T1000 (cell line): ENCODE data around the gene PDCD1.

Experiments
- DNase-seq: peaks from one replicate; lab custom pipeline; 2025; ENCODE audit warnings: mixed read lengths; lab: John Stamatoyannopoulos, UW

PDCD1 gene

DNA sequence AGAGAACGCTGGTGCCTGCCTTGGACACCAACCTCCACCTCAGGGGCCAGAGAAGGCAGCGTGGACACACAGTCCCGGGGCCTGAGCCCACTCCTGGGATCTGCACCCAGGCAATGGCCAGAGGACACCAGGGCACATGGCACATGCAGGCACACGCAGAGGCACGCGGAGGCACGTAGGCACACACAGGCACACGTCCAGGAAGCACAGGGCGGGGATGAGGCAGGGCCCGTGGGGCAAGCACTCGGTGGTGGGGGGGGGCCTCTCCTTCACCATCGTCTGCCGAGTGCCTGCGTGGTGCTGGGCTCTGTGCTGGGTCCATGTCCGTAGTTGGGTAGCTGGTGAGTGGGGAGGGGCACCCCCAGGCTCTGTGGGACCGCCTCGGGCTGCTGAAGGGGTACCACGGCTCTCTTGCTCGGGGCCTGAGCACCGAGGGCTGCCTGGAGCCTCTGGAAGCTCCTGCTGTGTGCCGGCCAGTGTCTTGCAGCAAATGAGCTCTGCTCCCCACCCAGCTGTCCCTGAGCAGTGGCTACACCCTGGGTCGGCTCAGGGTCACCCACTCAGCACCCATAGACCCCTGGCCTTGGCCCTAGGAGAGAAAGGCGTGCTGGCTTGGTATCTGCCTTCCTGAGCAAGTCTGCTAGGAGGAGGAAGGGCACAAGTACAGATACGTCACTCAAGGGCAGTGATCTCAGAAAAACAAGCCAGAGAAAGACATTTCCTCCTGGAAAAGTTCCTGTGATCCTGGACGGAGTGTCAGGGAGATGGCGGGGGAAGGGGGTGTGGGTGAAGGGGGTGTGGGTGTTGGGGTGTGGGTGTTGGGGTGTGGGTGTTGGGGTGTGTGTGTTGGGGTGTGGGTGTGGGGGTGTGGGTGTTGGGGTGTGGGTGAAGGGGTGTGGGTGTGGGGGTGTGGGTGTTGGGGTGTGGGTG, 37.3 kb upstream of the PDCD1 start:
- DNase-seq = no peak

DNA sequence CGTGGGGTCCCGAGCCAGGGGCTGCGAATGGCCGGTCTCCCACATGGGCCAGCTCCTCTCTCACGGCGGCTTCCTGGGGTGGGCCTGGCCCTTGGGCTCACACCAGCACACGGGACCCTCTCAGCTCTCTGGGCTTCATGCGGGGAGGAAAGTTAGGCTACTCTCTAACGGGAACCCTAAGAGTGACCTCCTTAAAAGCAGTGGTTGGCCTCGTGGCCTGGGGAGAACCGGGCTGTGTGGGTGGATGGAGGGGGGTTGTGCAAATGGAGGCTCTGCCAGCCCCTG, 36.7 kb upstream of the PDCD1 start:
- DNase-seq = no peak

DNA sequence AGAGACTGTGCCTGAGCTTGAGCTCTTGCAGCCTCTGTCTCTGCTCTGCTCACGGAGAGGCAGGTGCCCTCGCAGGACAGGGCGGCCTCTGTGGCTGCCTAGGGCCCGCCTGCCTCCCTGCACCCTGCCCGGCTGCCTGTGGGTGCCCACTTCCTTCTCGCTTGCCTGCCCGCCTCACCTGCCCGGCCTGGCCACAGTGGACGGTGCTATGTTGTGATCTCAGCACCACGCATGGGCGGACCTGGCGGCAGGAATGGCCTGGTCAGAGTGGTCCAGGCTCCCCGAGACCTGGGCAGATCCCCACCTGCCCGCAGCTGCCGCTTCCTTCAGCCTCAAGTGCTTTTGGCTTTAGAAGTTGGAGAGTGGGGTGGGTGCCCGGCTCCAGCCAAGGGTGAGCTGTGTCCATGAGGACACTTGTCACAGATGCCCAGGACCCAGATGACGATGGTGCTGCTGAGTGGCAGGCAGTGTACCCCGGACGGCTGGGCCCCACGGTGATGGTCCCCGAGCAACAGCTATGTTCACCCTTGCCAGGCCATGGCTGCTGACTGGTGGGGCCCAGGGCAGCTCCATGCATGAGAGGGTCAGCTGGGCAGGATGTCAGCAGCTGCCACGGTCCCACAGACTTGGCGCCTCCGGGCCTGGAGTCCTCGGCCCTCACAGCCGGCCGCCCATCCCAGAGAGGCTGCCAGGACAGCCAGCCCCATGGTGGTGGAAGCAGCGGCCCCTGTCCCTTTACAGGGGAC, 36.2 kb upstream of the PDCD1 start:
- DNase-seq = no peak

DNA sequence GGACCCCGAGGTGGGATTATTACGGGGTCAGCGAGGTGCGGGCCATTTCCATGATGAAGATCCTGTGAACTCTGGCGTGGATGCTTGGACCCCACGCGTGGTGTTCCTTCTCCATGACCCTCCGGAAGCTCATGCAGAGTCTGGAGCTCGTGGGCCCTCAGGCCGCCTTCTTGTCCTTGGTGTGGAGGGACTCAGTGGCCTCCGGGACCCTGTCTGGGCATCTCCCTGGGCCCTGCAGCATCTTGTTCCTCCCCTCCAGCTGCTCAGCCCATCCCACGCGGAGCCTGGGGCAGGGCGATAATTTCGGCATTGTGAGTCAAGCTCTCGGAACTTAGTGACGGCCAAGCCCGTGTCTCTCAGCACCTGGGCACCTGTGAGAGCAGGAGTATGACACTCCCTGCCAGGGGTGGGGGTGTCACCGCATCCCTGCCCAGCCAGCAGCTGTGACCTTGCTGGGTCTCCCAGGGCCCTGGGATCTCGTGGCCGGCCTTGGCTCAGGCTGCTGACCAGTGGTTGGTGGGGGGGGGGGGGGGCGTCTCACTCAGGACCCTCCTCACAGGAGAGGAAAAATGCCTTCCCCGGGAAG, 35.5 kb upstream of the PDCD1 start:
- DNase-seq = no peak

DNA sequence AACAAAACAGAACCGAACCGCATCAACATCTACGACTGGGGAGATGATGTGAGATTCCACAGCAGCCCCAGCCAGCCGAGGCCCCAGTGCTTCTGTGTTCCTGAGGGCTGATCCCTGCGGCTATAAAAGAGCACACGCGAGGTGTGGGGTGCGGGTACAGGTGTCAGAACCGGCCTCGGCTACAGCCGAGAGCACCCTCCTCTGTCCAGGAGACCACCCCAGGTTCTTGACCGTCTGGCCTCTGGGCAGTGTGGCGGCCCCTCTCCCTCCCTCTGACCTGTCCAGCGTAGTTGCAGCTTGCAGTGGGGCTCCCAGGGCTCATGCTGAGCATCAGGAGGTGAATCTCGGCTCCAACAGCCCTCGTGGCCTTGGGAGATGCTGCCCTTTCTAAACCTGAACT, 34.6 kb upstream of the PDCD1 start:
- DNase-seq = no peak

DNA sequence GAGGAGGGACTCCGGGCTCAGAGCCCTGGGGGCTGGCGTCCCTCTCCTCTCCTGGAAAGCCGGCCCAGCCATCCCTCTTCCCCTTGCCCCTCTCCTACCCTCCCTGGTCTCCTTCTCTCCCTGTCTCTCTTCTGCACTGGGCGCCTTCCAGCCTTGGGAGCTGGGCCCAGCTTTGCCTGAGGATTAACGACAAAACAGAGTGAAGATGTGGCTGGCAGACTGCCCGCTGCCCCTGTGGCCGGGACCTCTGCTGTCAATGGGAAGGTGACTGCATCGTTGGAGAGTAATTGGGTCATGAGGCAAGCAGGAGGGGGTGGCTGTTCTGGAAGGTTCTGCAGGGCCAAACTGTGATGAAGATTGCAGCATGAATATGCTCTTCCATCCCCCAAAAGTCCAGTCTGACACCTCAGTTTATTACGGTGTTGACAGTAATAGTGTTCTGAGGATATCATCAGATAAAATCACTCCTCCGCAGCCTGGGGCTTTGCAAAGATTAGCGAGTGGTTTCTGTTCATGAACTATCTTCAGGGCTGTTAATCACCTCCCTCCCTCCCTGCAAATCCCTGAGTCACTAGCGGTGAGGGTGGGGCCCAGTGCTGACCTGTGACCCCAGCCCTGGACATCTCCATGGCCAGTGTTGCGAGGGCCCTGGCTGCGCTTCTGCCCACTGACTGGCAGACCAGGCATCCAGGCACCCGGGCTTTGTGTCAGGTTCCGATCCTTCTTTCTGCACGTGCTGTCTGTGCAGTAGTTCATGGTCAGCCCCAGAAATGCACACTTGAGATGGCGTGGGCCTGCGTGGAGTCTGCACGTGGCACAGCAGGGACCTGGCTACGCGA, 33.8 kb upstream of the PDCD1 start:
- DNase-seq = no peak

DNA sequence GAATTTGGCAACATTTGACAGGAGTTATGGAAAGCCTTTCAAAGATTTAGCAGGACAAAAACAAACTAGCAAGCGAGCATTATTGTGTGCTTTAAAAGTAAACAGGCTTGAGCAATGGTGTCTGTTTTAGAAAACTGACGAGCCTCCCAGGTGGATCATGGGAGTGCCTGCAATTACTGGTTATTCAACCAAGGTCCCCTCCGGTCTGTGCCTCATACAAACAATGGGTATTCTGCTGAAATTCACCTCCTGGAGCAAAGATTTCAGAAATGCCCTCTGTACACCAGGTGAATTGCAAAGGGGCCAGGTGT, 33.2 kb upstream of the PDCD1 start:
- DNase-seq = no peak

DNA sequence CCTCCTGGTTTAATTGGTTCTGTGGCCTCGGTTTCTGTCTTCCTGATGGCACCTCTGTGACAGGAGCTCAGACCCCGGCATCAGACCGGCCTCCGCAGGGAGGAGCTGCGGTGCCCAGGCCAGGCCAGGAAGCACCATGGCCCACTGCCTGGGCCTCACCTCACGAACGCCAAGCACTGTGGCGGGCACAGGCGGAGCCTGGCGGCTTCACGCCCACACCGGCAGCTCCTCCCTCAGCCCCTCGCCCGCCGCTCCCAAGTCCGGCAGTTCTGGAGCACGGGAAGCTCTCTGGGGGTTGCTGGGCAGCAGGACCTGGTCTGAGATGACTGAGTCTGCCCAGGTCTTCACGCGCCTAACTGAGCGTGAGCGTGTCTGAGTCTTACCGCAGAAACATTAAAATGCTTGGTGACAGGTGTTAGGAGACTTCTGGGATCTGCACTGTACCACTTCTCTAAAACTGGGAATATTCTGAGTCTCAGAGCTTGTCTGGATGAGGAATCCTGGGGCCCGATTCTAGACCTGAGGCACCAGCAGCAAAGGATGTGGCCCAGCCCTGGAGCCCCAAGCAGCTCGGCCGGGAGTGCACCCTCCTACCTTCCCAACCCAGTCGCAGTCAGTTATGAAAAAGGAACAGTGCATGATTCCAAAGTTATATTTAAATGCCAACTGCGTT, 32.8 kb upstream of the PDCD1 start:
- DNase-seq = no peak

DNA sequence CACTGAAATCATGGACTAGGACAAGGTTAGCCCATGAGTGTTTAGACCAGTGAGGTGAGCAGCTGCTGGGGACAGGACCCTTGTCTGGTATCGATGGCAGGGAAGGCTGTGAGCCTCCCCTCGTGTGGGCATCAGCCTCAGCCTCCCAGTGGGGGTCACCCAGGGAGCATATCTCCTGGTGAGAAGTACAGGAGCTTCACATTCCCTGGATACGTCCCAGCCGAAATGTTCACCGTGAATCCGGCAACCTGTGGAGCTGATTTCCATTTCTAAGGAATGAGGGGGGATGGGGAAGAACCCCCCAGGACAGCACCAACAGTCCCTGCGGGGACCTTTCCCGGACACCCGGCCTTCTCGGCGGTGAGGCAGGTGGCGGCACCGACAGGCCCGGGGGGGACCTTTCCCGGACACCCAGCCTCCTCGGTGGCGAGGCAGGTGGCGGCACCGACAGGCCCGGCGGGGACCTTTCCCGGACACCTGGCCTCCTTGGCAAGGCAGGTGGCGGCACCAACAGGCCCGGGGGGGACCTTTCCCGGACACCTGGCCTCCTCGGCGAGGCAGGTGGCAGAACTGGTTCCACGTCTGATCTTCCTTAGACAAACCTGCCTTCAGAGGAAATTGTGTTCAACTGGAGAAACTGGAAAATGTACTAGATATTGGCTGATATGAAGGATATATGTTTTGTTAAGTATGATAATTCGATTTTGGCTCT, 32.0 kb upstream of the PDCD1 start:
- DNase-seq = no peak

DNA sequence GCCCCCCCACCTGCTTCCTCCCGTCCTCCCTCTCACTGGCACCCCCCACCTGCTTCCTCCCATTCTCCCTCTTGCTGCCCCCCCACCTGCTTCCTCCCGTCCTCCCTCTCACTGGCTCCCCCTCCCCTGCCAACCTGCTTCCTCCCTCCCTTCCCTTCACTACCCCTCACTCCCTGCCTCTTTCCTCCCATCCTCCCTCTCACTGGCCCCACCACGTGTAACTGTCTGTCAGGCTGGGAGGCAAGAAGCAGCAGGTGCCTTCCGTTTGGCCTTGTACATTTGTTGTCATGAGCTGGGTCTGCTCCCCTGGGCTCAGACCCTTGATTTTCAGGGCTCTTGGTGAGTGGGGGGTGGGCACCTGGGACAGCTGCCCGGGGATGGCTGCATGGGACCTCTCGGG, 29.9 kb upstream of the PDCD1 start:
- no peak for DNase-seq

DNA sequence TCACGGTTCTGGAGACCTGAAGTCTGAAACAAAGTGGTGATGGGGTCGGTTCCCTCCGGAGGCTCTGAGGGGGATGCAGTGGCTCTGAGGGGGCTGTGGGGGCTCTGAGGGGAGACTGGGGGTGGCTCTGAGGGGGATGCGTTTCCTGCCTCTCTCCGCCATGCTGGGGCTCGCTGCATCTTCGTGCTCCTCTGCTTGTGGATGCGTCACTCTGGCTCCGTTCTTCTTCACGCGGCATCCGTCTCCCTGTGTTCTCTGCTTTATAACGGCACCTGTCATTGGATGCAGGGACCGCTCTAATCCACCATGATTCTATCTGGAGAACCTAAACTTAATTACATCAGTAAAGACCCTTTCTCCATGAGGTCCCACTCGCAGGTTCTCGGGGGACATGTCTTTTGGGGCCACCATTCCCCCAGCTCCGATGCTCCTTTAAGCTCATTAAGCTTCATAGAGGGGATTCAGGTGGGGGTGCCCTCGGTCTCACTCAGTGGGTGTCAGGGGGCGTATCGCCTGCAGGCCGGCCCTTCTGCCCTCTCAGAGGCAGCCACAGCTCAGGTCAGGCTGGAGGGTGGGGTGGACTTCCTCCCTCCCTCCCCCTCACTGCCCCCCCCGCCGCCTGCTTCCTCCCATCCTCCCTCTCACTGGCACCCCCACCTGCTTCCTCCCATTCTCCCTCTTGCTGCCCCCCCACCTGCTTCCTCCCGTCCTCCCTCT, 29.3 kb upstream of the PDCD1 start:
- DNase-seq = no peak

DNA sequence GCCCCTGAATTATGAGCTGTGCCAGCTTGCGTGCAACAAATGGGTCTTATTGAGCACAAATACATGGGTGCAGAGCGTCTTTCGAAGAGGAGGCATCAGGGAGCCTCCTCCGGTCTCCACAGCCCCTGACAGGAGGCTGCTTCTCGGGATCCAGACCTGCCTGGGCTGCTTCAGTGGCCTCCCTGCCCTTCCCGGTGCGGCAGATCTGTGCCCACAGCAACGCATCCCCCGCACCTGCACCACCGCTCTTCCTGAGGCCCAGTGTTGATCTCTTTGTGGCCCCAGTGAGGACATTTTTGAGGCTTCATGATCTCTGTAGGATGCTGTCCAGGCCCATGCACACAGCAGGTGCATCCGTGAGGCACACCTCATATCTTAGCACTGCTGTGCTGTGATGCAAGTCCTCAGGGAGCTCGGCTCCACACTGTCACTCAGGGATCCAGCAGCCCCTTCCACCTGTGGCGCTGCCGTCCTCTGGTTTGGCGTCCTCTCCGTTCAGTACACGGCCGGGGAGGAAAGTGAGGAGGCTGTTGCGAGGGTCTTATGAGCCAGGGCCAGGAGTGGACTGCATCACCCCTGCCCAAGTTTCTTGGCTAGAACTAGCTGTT, 28.2 kb upstream of the PDCD1 start:
- no peak for DNase-seq

DNA sequence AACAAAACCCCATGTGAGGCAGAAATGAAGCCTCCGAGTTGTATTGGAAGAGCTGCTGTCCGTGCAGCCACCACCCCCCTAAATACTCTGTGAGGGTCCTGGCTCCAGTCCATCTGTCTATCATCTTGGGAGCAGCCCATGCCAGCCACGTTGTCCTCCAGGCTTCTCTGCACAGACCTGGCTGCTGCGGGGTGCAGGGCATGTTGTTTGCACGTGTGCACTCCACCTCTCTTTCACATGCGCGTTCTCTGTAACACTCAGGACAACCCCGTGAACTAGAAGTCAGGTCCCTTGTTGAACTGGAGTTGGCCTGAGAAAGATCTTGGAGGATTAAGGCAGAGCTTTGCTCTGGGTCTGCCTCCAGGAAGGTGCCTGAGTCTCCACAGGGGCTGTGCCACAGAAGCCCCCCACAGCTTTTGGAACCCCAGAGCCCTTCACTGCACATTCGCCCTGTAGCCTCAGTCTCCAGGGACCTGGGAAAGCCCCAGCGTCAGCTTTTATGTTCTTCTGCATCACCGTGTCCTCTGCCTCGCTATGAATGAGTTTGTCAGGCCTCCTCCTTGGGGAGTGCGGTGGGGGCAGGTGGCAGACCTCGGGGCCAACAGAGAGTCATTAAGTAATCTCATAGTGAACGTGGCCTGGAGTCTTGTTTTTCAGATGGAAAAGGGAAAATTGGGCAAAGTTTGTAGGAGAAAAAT, 27.4 kb upstream of the PDCD1 start:
- DNase-seq = no peak

DNA sequence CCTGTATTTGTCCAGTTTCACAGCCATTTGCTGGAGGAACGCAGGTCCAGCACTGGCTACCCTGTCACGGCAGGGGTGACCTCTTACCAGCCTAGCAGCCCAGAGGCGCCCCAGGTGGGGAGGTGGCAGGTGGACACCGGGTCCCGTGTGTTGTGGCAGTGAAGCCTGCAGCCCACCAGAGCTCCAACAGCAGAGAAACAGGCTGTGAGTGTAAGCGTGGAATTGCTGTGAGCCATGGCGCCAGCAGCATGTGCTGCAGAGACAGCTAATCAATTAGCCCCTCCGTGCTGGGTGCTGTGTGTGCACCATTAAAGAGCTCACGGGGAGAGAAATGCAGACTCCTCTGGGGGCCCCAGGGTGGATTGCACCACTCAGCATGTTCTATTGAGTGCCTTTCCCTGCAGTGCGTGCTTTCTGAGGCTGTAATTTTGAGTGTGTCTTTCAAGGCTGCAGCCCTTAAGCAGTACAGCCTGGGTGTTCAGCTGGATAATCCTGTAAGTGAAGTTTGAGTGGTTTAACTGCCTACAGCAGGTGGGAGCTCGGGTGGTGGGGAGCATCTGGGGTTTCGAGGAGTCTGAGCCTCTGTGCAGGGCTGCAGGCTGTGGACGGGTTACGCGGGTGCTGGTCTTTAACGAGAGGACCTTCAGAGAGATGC, 26.7 kb upstream of the PDCD1 start:
- no peak for DNase-seq

DNA sequence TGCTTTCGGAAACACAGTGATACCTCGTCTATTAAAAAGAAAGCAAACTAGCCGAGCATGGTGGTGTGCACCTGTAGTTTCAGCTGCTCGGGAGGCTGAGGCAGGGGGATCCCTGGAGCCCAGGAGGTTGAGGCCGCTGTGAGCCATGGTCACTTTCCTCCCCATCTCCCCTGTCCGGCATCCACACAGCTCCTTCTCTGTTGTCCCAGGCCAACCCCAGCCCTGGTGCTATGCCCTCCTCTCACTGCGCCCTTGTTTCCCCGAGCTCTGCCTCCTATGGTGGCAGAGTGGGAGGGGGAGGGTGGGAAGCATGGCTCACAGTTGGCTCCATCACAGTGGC, 26.2 kb upstream of the PDCD1 start:
- DNase-seq = no peak

DNA sequence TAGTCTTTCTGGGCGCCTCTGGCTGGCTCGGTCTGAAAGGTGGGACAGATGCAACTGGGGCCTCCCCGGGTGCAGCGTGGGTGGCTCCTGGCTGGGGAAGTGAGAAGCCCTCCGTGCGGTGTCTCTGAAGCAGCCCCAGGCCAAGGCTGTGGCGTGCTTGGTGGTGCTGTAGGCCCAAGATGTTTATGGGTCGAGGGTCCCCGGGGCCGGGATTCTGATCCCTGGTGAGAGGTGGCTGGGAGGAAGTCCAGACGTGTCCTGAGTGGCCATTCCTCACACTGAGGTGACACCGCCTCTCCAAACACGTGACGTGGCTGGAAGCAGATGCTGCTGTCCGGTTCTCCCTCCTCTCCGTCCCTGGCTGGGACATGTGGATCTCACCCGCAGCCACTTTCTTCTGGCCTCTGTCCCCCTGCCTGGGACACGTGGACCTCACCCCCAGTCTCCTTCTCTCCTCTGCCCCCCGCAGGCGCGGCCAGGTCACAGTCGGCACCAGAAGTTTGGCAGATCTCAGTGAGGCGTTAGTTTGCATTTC, 23.5 kb upstream of the PDCD1 start:
- no peak for DNase-seq

DNA sequence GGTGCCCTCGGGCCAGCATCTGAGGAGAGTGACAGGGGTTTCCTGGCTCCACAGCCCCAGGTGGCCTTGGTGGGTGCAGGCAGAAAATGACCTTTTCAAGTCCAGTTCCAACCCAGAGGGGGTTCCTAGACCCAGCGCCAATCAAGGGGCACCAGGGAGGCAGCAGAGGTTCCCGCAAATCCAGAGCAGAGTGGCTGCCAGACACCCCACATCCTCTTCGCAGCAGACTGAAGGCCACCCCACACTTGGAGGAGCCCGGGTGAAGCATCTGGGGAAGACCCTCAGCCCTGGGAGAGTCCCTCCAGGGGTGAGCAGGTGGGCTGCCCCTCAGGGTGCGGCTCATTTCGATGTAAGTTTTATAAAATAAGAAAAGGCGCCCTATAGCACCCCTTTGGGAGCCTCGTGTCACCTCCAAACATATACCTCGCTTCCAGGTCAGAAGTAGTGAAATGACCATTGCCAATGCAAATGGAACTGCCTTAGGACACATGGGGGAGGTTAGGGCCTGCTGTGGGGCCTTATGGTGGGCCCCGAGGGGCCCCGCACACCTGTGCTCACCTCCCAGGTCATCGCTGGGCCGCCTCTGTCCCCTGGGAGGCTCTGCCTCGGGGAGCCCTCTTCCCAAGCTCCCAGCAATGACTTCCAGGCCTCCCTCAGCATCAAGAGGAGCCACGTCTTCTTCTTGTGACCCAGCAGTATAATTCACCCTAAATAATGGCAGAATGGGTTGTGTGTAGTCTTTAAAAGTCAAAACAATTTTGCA, 21.8 kb upstream of the PDCD1 start:
- DNase-seq = no peak

DNA sequence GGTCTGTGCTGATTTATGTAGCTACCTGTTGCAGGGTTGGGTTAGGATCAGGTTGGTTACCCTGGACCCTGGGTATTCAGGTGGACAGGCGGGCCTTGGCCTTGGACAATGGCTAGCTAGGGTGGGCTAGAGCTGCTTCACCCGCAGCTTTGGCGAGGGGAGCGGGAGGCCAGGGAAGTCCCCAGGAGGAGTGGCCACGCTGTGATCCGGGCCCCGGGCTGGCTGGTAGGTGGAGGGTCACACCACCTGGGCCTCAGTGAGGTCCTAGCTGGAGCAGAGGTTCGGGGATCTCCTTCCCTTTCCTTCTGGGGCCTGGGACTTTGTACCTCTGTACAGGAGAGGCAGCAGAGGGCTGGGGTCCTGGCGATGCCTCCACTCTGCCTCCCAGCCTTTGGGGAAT, 20.6 kb upstream of the PDCD1 start:
- no peak for DNase-seq
